GM19099 (cell line): ENCODE data around the gene KRTAP10-12.

Source experiments
- POLR2A ChIP-seq: IDR thresholded peaks from 3 replicates; pipeline ENCODE4 v1.6.1; 2011; ENCODE audit warnings: low read depth; ENCODE audit not compliant: insufficient read length; ENCODE audit errors: extremely low read depth

The KRTAP10-12 gene

GRCh38 chr21:44729336-44730027, 32.5 kb downstream of the KRTAP10-12 start:
- TF ChIP-seq POLR2A, result no peak

DNA sequence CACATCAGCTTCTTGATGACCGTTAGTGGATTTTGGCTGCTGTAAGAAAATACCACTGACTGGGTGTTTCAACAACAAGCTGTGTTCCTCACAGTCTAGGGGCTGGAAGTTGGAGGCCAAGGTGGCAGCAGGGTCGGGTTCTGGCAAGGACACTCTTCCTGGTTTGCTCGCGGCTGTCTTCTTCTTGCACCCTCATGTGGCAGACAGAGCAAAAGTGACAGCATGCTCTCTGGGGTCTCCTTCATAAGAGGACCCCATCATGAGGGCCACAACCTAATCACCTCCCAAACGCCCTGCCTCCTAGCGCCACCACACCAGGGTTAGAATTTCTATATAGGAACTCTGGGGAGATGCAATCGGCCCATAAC, 33.0 kb downstream of the KRTAP10-12 start:
- TF ChIP-seq POLR2A, result no peak

GRCh38 chr21:44730951-44731579, 34.1 kb downstream of the KRTAP10-12 start:
- no peak for TF ChIP-seq POLR2A

DNA sequence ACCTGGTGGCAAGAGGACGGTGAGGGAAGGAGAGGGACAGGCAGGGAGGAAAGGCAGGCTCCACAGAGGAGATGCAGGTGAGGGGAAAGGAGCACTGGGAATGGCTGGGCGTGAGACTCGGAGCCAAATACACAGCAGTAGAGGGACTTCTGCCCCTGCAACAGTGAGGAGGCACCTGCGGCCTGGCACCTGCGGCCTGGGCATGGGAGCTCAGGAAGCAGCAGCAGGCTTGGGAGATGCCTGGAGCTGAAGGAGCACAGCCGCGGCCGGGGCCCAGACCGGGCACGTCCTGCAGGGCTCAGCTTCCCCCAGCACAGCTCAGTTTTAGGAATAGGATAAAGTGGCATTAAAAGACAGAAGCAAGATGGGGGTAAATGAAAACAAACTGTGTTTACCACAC, 35.3 kb downstream of the KRTAP10-12 start:
- TF ChIP-seq POLR2A, result no peak

DNA sequence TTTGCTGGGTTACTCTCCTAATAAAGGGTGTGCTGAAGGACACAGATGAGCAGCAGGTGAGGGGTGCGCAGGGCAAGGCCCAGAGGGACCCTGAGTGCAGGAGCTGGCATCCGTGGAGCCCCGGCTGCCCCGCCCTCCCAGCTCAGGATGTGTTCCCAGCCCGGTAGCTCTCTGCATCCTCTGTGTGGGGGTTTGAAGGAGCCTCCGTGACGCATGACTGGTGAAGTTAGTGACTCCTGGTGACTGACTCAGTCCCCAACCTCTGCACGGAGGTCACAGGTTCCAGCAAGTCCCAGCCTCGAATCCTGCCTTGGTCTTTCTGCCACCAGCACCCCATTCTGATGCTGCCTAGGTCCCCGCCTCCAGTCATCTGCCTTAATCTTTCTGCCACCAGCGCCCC, 36.0 kb downstream of the KRTAP10-12 start:
- no peak for TF ChIP-seq POLR2A

GRCh38 chr21:44734026-44734745, 37.2 kb downstream of the KRTAP10-12 start:
- no peak for TF ChIP-seq POLR2A

- no peak for TF ChIP-seq POLR2A
Measured at GRCh38 chr21:44734841-44735240, 37.9 kb downstream of the KRTAP10-12 start.

GRCh38 chr21:44735821-44736220, 38.8 kb downstream of the KRTAP10-12 start:
- TF ChIP-seq POLR2A, result no peak

DNA sequence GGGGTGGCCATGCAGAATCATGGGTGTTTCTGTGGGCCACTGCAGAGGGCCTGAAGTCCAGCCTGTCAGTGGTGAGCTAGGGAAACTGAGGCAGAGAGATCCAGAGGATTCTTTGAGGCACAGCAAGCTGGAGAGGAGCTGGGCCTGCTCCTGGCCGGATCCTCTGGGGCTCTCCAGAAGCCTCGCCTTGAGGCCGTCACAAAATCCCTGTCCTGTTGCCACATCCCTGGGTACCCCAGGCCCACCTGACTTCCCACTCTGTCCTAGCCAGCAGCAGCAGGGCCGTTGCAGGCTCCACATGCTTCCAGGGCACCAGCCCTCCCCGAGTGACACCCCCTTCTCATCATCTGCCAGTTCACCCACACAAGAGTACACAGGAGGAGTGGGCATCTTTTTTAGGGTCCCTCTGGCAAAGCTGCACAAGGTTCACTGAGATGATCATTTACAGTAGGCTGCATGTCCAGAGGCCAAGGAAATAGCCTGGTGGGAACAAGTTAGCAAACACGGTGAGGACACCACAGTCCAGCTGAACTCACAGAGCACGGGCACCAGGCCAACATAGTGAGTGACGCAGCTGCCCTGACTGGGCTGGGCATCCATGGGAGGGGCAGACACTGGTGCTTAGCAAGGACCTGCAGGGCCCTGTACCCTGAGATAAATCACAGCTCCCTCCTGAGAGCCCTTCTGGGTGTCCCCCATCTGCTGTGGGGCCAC, 39.5 kb downstream of the KRTAP10-12 start:
- no peak for TF ChIP-seq POLR2A

DNA sequence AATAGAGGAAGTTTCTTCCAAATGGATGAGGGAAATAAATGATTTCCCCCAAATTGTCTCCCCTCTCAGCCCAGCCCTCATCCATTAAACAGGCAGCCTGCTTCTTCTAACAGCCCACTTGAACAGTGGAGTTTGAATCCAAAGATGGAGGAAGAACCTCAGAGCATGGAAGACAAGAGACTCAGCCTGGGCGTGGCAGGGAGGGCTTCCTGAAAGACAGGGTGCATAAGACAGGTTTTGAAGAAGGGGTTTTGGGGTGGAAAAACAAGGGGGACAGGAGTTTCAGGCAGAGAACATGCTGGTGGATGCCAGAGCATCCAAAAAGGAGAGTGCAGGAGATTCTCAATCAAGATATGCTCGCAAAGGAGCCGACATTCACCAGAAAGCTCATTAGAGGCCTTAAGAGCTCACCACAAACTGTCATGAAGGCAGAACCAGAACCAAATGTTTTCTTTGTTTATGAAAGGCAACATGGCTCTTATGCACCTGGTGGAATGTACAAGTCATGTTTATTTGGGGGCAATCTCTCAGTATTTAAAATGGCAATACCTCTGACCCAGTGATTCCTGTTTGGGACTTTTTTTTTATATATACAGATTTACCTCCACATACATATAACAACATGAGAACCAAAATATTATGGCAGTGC, 40.9 kb downstream of the KRTAP10-12 start:
- no peak for TF ChIP-seq POLR2A

- TF ChIP-seq POLR2A, result no peak
Measured at GRCh38 chr21:44738621-44739020, 41.6 kb downstream of the KRTAP10-12 start.

DNA sequence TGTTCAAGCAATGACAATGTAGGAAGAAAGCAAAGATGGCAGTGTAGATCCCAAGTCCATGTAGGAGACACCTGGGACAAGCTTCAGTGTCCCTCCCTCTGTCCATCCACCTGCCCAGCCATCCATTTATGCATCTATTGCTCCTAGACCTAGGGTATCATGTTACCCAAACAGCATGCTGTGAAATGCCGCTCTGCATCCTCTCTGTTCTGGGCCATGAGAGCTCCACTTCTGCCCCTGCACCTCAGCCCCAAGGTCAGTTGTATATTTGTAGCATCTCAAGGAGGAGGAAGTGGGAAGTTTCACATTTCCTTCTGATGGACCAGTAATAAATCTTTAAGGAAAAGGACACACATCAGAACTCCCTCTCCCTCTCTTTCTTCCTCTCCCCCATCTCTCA, 42.3 kb downstream of the KRTAP10-12 start:
- no peak for TF ChIP-seq POLR2A

DNA sequence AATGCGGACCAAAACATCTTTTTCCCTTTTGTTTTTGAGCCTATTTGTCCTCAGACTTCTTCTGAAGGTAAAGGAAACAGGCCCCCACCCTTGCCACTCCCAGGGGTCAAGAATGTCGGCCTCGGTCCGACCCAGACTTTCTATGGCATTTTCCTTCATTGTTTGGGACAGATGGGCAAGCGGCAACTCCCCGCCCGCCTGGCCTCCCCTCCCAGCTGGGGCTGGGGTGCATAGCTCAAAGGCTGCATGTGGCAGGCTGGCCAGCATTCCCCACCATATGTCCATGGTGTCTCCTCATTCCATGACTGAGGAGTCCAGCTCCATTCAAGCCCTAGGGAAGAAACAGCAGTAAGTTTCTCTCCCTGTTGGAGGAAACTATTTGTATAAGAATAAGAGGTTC, 43.8 kb downstream of the KRTAP10-12 start:
- TF ChIP-seq POLR2A, result no peak

DNA sequence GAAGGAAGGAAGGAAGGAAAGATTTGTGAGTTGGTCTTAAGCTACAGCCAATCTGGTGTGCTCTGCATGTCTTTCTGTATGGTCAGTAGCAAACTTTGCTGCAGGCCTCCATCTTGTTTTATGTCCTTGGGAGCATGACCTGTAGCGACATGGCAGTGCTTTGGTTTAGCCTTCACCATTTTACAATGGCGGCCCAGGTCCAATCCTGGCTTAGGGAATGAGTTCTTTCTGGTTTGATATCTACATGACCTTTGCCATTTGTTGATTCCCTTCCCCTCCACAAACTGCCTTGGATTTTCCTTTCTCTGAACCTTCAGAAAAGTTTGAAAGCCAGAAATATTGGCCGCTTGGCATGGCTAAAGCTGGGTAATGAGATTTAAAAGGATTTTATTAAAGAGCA, 44.9 kb downstream of the KRTAP10-12 start:
- no peak for TF ChIP-seq POLR2A
